ENCODE data around the gene FARS2.

Gene FARS2

GRCh38 chr6:5590187-5590586 lies 328.9 kb downstream of the FARS2 start:
- no peak for DNase-seq (ENCODE audit: low read depth, low spot score)
- no peak overlapping the region for H3K4me3 ChIP-seq (ENCODE audit: low read depth, low read length)
- TF ChIP-seq, protein P1, sequence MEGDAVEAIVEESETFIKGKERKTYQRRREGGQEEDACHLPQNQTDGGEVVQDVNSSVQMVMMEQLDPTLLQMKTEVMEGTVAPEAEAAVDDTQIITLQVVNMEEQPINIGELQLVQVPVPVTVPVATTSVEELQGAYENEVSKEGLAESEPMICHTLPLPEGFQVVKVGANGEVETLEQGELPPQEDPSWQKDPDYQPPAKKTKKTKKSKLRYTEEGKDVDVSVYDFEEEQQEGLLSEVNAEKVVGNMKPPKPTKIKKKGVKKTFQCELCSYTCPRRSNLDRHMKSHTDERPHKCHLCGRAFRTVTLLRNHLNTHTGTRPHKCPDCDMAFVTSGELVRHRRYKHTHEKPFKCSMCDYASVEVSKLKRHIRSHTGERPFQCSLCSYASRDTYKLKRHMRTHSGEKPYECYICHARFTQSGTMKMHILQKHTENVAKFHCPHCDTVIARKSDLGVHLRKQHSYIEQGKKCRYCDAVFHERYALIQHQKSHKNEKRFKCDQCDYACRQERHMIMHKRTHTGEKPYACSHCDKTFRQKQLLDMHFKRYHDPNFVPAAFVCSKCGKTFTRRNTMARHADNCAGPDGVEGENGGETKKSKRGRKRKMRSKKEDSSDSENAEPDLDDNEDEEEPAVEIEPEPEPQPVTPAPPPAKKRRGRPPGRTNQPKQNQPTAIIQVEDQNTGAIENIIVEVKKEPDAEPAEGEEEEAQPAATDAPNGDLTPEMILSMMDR (IDR thresholded peaks at IDR 0.05; ENCODE audit: low read depth, low read length) = no peak
- in situ Hi-C loops (cut with HindIII; ENCODE audit: low sequenced_read_pairs) = no loop called here

- TF ChIP-seq, protein P1 (IDR thresholded peaks at IDR 0.05; ENCODE audit: low read depth, low read length) = no peak
- DNase-seq (ENCODE audit: low read depth, low spot score) = no peak
- H3K4me3 ChIP-seq (ENCODE audit: low read depth, low read length) = no peak overlapping the region
- in situ Hi-C loops (cut with HindIII; ENCODE audit: low sequenced_read_pairs) = no loop called here
Measured at GRCh38 chr6:5592886-5593519, 331.7 kb downstream of the FARS2 start.

GRCh38 chr6:5595184-5595583 lies 333.9 kb downstream of the FARS2 start:
- TF ChIP-seq, protein P1 (IDR thresholded peaks at IDR 0.05; ENCODE audit: low read depth, low read length) = no peak
- no peak for DNase-seq (ENCODE audit: low read depth, low spot score)
- in situ Hi-C loops (cut with HindIII; ENCODE audit: low sequenced_read_pairs) = no loop called here
- no peak overlapping the region for H3K4me3 ChIP-seq (ENCODE audit: low read depth, low read length)

DNA sequence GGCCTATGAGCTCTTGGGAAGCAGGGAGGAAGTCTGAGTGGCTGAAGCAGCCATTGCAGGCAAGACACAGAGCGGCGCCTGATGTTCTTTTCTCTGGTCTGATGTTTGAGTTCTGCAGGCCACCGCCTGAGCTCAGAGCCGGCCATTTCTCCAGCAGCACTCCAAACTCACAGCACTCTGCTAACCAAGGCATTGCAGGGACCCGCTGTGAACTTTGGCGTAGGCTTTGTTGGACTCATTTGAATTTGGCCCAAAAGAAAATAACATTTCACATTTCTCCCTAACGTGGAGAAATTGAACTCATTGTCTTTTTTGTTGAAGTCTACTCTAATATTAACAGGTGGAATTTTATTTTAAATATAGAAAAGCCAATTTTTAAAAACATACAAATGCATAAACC lies 336.1 kb downstream of the FARS2 start:
- no peak overlapping the region for H3K4me3 ChIP-seq (ENCODE audit: low read depth, low read length)
- in situ Hi-C loops (cut with HindIII; ENCODE audit: low sequenced_read_pairs) = no loop called here
- no peak for DNase-seq (ENCODE audit: low read depth, low spot score)
- TF ChIP-seq, protein P1 (IDR thresholded peaks at IDR 0.05; ENCODE audit: low read depth, low read length) = no peak

- no peak for DNase-seq (ENCODE audit: low read depth, low spot score)
- H3K4me3 ChIP-seq (ENCODE audit: low read depth, low read length) = no peak overlapping the region
- in situ Hi-C loops (cut with HindIII; ENCODE audit: low sequenced_read_pairs) = no loop called here
- TF ChIP-seq, protein P1 (IDR thresholded peaks at IDR 0.05; ENCODE audit: low read depth, low read length) = no peak
Measured at GRCh38 chr6:5598123-5598522, 336.8 kb downstream of the FARS2 start.

DNA sequence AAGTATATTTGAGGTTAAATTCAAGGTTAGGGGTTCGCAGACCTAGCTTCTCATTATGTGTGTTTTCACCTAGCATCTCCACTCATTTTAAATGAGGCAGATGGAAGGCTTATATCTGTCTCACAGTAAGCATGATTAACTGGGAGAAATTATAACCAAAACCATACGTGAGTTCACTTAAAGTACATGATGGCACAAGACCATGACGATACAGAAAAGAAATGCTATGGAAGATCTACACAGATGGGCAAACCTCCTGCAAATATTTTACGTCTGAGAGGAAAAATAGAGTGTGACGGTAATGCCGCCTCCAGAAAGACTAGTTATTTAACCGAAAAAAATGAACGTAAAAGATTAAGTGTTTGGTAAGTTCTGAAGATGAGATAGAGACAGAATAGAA lies 337.8 kb downstream of the FARS2 start:
- no peak overlapping the region for H3K4me3 ChIP-seq (ENCODE audit: low read depth, low read length)
- TF ChIP-seq, protein P1 (IDR thresholded peaks at IDR 0.05; ENCODE audit: low read depth, low read length) = no peak
- no peak for DNase-seq (ENCODE audit: low read depth, low spot score)
- in situ Hi-C loops (cut with HindIII; ENCODE audit: low sequenced_read_pairs) = no loop called here

All from astrocyte of the spinal cord (primary cell).